Gastrocnemius medialis (tissue), 4 donors: ENCODE data around the gene ABCC8.

Experiments
- CTCF ChIP-seq, 5 experiments: fragments of 450-650 bp in 3 of 5; fragments of 200-600 bp in 2 of 5; sonication (generic) in 2 of 5; IDR thresholded peaks in 4 of 5; conservative IDR thresholded peaks in 1 of 5; 1 replicate in 4 of 5; 2 replicates in 1 of 5; pipeline ENCODE4 v1.5.1; 2016 to 2019; ENCODE audit warnings: antibody characterized with exemption in 5 of 5, mild to moderate bottlenecking in 3 of 5, moderate library complexity in 3 of 5
- POLR2A ChIP-seq, 2 donors: fragments of 450-650 bp; IDR thresholded peaks; one replicate each; pipeline ENCODE4 v1.6.1; 2017; ENCODE audit warnings: antibody characterized with exemption in 2 of 2, mild to moderate bottlenecking in 2 of 2, moderate library complexity in 2 of 2

GRCh38 chr11:17400048-17400775 lies 76.4 kb downstream of the ABCC8 start:
- TF ChIP-seq POLR2A (IDR thresholded peaks at IDR 0.05) (no peak), CTCF (IDR thresholded peaks at IDR 0.05 in 4 of 5, conservative IDR thresholded peaks at IDR 0.05 in 1 of 5) (no peak)
